ENCODE measurements around the gene MS4A14. TPM values are rescaled to one million over a fixed set of nuclear protein-coding genes. Genes with fewer than 3 reads are reported as not detected.

The MS4A14 gene
- total and polyA plus RNA-seq, 2 donors (not counting 1 experiment from before 2014, with no cell fraction given): 3.4 to 5.4 TPM

DNA sequence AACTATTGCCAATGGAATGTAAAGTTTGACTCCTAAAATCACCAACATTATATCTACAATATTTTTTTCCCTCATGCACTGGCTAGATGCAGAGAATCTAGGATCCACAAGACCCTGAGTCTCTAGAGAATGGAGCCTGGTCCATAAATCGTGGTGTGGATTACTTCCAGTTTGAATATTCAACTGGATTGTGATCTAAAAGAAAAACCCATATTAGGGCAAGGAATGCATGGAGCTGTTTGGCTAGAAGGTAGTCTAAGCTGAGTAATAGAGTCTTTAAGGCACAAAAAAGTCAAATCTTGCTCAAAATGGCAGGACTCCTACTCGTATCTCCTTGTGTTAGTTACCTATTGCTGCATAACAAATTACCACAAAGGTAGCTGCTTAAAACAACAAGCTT is 23.8 kb downstream of the MS4A14 start:
- Histone ChIP-seq H3K9ac (ENCODE audit: low read length) (no peak overlapping the region), H3K27ac (ENCODE audit: low read length in 2 of 2) (no peak overlapping the region), H3K27me3 (replicated peaks in 1 of 4; ENCODE audit: control extremely low read depth in 1 of 4, control insufficient read depth in 3 of 4, insufficient read depth in 4 of 4, low read length in 3 of 4) (no peaks in the 10 kb centered on the region), H3K79me2 (ENCODE audit: control insufficient read depth, insufficient read depth, low read length) (no peaks in the 10 kb centered on the region), H3K4me3 (ENCODE audit: control extremely low read depth in 1 of 5, extremely low read depth in 1 of 5, insufficient read depth in 1 of 5, low read depth in 2 of 5, low read length in 4 of 5) (no peak overlapping the region), H3K9me3 (ENCODE audit: control extremely low read depth in 1 of 3, control insufficient read depth in 2 of 3, insufficient read depth in 1 of 3, low read length in 2 of 3) (peaks cover 3 to 5% (median 3%) of the 10 kb centered on the region in 3 donors), H3K4me2 (replicated peaks; ENCODE audit: low read depth, low read length, poor library complexity, severe bottlenecking) (no peak overlapping the region), H4K20me1 (ENCODE audit: control insufficient read depth, insufficient read depth, low read length, poor library complexity, severe bottlenecking) (no peaks in the 10 kb centered on the region), H3K36me3 (replicated peaks in 1 of 2; ENCODE audit: control extremely low read depth in 1 of 2, control insufficient read depth in 1 of 2, extremely low read depth in 1 of 2, insufficient read depth in 2 of 2, low read length in 1 of 2) (peaks cover 2 to 11% of the 10 kb centered on the region in 2 experiments), H3K4me1 (ENCODE audit: control insufficient read depth in 2 of 2, insufficient read depth in 2 of 2, low read length in 2 of 2) (peaks cover 0 to 7% of the 10 kb centered on the region in 2 donors), H2AFZ (ENCODE audit: insufficient read depth, low read depth, low read length, poor library complexity, severe bottlenecking) (no peak overlapping the region)
- Mint-ChIP-seq H3K4me3 (no peak overlapping the region), H3K4me1 (peaks cover 16% of the 10 kb centered on the region), H3K27me3 (no peaks in the 10 kb centered on the region), H3K9me3 (ENCODE audit: insufficient read depth) (peaks cover 2% of the 10 kb centered on the region), H3K27ac (no peak overlapping the region)
- POLR2A ChIA-PET: no interaction called here
- TF ChIP-seq, protein P1, sequence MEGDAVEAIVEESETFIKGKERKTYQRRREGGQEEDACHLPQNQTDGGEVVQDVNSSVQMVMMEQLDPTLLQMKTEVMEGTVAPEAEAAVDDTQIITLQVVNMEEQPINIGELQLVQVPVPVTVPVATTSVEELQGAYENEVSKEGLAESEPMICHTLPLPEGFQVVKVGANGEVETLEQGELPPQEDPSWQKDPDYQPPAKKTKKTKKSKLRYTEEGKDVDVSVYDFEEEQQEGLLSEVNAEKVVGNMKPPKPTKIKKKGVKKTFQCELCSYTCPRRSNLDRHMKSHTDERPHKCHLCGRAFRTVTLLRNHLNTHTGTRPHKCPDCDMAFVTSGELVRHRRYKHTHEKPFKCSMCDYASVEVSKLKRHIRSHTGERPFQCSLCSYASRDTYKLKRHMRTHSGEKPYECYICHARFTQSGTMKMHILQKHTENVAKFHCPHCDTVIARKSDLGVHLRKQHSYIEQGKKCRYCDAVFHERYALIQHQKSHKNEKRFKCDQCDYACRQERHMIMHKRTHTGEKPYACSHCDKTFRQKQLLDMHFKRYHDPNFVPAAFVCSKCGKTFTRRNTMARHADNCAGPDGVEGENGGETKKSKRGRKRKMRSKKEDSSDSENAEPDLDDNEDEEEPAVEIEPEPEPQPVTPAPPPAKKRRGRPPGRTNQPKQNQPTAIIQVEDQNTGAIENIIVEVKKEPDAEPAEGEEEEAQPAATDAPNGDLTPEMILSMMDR (IDR thresholded peaks at IDR 0.05): no peak
- no peak for TF ChIP-seq EZH2 (IDR thresholded peaks at IDR 0.05; ENCODE audit: borderline replicate concordance, insufficient read depth, low read depth, low read length, poor library complexity, severe bottlenecking)
- no peak for ATAC-seq (ENCODE audit: low read depth)
- DNase-seq: no peak
- WGBS (ENCODE audit: insufficient coverage): no CpG with 5 or more reads among the region's 2 CpGs
- intact Hi-C loops (cut with micrococcal nuclease): no loop called here
- CTCF ChIA-PET: interaction anchor here (0.9 kb wide), 1 partner anchor 64 kb away, joined by 4 read pairs; no protein-coding TSS in a partner anchor

DNA sequence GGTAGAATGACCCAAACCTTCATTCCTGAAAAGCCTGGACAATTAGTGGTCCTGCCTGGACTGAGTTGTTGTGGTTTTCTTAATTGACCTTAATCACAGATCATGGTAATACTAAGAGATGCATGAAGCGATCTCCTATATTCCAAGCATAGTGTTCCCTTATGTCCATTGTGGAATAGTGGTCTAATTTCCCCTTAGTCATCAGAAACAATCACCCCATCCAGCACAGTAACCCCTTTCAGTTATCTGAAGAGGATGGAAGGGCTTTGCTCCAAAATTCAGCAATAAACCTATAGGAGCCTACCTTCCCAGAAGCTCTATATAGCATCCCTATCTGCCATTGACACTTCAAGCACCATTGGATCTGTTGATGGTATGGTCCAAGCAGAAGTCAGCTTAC is 26.4 kb downstream of the MS4A14 start:
- POLR2A ChIA-PET: no interaction called here
- Histone ChIP-seq H3K4me3 (ENCODE audit: control extremely low read depth in 1 of 5, extremely low read depth in 1 of 5, insufficient read depth in 1 of 5, low read depth in 2 of 5, low read length in 4 of 5) (no peak overlapping the region), H3K36me3 (replicated peaks in 1 of 2; ENCODE audit: control extremely low read depth in 1 of 2, control insufficient read depth in 1 of 2, extremely low read depth in 1 of 2, insufficient read depth in 2 of 2, low read length in 1 of 2) (no peaks in the 10 kb centered on the region), H3K4me1 (ENCODE audit: control insufficient read depth in 2 of 2, insufficient read depth in 2 of 2, low read length in 2 of 2) (no peaks in the 10 kb centered on the region), H3K79me2 (ENCODE audit: control insufficient read depth, insufficient read depth, low read length) (no peaks in the 10 kb centered on the region), H3K27me3 (replicated peaks in 1 of 4; ENCODE audit: control extremely low read depth in 1 of 4, control insufficient read depth in 3 of 4, insufficient read depth in 4 of 4, low read length in 3 of 4) (no peaks in the 10 kb centered on the region), H2AFZ (ENCODE audit: insufficient read depth, low read depth, low read length, poor library complexity, severe bottlenecking) (no peak overlapping the region), H4K20me1 (ENCODE audit: control insufficient read depth, insufficient read depth, low read length, poor library complexity, severe bottlenecking) (no peaks in the 10 kb centered on the region), H3K4me2 (replicated peaks; ENCODE audit: low read depth, low read length, poor library complexity, severe bottlenecking) (no peak overlapping the region), H3K27ac (ENCODE audit: low read length in 2 of 2) (no peak overlapping the region), H3K9me3 (ENCODE audit: control extremely low read depth in 1 of 3, control insufficient read depth in 2 of 3, insufficient read depth in 1 of 3, low read length in 2 of 3) (peaks cover 1 to 5% (median 3%) of the 10 kb centered on the region in 3 donors), H3K9ac (ENCODE audit: low read length) (no peak overlapping the region)
- intact Hi-C loops (cut with micrococcal nuclease): no loop called here
- H3K27ac Mint-ChIP-seq: no peak overlapping the region
- no peaks in the 10 kb centered on the region for H3K27me3 Mint-ChIP-seq
- peaks cover 4% of the 10 kb centered on the region for H3K4me1 Mint-ChIP-seq
- CTCF ChIA-PET: interaction anchor here (1.1 kb wide), 1 partner anchor 353 kb away, joined by 3 read pairs; no protein-coding TSS in a partner anchor
- H3K4me3 Mint-ChIP-seq: no peak overlapping the region
- TF ChIP-seq, protein P1 (IDR thresholded peaks at IDR 0.05): no peak
- no peak for TF ChIP-seq EZH2 (IDR thresholded peaks at IDR 0.05; ENCODE audit: borderline replicate concordance, insufficient read depth, low read depth, low read length, poor library complexity, severe bottlenecking)
- no peaks in the 10 kb centered on the region for H3K9me3 Mint-ChIP-seq (ENCODE audit: insufficient read depth)
- no peak for ATAC-seq (ENCODE audit: low read depth)
- DNase-seq: no peak
- WGBS (ENCODE audit: insufficient coverage): no CpG with 5 or more reads among the region's 1 CpG
